ENCODE measurements around the gene SLC22A2.

Gene SLC22A2

DNA sequence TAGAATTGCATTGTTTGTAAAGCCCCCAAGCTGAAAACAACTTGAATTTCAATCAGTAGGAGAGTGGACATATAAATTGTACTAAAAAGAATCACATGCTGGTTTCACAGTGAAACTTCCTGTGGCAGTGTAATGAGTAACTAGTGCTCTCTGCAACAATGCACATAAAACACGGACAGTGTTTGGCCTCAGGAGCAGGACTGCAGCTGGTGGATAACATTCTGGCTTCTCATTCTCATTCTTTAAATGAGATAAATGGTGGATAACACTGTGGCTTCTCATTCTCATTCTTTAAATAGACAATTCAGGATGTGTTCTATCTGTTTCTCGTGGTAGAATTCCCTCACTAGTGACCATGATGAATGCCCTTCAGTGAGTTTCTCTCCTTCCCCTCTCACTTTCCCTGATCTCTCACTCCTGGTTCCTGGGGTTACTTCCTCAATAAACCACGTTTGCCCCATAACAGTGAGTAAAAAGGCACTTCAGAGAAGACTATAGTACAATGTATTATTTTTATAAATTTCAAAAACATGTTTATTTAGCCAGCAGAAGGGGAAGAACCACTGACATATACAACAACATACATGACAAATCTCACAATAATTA, 59.9 kb downstream of the SLC22A2 start (continued):
- TF ChIP-seq, protein P1, sequence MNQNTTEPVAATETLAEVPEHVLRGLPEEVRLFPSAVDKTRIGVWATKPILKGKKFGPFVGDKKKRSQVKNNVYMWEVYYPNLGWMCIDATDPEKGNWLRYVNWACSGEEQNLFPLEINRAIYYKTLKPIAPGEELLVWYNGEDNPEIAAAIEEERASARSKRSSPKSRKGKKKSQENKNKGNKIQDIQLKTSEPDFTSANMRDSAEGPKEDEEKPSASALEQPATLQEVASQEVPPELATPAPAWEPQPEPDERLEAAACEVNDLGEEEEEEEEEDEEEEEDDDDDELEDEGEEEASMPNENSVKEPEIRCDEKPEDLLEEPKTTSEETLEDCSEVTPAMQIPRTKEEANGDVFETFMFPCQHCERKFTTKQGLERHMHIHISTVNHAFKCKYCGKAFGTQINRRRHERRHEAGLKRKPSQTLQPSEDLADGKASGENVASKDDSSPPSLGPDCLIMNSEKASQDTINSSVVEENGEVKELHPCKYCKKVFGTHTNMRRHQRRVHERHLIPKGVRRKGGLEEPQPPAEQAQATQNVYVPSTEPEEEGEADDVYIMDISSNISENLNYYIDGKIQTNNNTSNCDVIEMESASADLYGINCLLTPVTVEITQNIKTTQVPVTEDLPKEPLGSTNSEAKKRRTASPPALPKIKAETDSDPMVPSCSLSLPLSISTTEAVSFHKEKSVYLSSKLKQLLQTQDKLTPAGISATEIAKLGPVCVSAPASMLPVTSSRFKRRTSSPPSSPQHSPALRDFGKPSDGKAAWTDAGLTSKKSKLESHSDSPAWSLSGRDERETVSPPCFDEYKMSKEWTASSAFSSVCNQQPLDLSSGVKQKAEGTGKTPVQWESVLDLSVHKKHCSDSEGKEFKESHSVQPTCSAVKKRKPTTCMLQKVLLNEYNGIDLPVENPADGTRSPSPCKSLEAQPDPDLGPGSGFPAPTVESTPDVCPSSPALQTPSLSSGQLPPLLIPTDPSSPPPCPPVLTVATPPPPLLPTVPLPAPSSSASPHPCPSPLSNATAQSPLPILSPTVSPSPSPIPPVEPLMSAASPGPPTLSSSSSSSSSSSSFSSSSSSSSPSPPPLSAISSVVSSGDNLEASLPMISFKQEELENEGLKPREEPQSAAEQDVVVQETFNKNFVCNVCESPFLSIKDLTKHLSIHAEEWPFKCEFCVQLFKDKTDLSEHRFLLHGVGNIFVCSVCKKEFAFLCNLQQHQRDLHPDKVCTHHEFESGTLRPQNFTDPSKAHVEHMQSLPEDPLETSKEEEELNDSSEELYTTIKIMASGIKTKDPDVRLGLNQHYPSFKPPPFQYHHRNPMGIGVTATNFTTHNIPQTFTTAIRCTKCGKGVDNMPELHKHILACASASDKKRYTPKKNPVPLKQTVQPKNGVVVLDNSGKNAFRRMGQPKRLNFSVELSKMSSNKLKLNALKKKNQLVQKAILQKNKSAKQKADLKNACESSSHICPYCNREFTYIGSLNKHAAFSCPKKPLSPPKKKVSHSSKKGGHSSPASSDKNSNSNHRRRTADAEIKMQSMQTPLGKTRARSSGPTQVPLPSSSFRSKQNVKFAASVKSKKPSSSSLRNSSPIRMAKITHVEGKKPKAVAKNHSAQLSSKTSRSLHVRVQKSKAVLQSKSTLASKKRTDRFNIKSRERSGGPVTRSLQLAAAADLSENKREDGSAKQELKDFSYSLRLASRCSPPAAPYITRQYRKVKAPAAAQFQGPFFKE (tag by site-specific recombination; IDR thresholded peaks at IDR 0.05; ENCODE audit: borderline replicate concordance) = no peak
- no peak for TF ChIP-seq TCF7L2 (IDR thresholded peaks at IDR 0.05; ENCODE audit: borderline replicate concordance, low read depth, low read length)

DNA sequence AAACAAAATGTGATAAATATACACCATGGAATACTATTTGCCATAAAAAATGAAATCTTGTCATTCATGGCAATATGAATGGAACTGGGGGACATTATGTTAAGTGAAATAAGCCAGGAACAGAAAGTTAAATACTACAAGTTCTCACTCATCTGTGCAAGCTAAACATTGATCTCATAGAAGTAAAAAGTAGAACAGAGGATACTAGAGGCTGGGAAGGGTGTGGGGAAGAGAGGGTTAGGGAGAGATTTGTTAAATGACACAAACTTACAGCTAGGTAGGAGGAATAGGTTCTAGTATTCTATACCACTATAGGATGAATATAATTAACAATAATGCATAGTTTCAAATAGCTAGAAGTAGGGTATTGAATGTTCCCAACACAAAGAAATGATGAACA, 61.0 kb downstream of the SLC22A2 start:
- Histone ChIP-seq H3K4me3 (ENCODE audit: low read depth, low read length) (no peak overlapping the region), H3K9me3 (ENCODE audit: control insufficient read depth, insufficient read depth, low read depth, low read length) (no peaks in the 10 kb centered on the region), H3K36me3 (ENCODE audit: control insufficient read depth in 2 of 2, insufficient read depth in 1 of 2, low read length in 2 of 2) (no peaks in the 10 kb centered on the region), H3K4me1 (ENCODE audit: control insufficient read depth, insufficient read depth, low read length) (no peaks in the 10 kb centered on the region), H3K27ac (ENCODE audit: extremely low read depth, low read depth, low read length) (no peak overlapping the region)
- TF ChIP-seq ZNF707 (tag by site-specific recombination; IDR thresholded peaks at IDR 0.05) = no peak
- no peak for TF ChIP-seq ZNF514 (tag by site-specific recombination; IDR thresholded peaks at IDR 0.05)
- TF ChIP-seq ZFP69B (tag by site-specific recombination; IDR thresholded peaks at IDR 0.05) = no peak
- no peak for TF ChIP-seq GLI2 (tag by site-specific recombination; IDR thresholded peaks at IDR 0.05; ENCODE audit: borderline replicate concordance, low read depth)
- no peak for TF ChIP-seq ZNF792 (tag by site-specific recombination; IDR thresholded peaks at IDR 0.05)
- ChIA-PET POLR2A (no interaction called here), CTCF (interaction anchor here (1.6 kb wide), 1 partner anchor 59 kb away, joined by 4 read pairs; no protein-coding TSS in a partner anchor)

- H3K4me3 ChIP-seq (ENCODE audit: low read depth, low read length) = no peak overlapping the region
- H3K27ac ChIP-seq (ENCODE audit: extremely low read depth, low read depth, low read length) = no peak overlapping the region
- H3K36me3 ChIP-seq (ENCODE audit: control insufficient read depth in 2 of 2, insufficient read depth in 1 of 2, low read length in 2 of 2) = no peaks in the 10 kb centered on the region
- TF ChIP-seq SETDB1 (IDR thresholded peaks at IDR 0.05; ENCODE audit: insufficient read length, low read length) (peak; percentile 32), ZNF132 (tag by site-specific recombination; IDR thresholded peaks at IDR 0.05; ENCODE audit: borderline replicate concordance) (no peak), ZNF280D (tag by site-specific recombination; IDR thresholded peaks at IDR 0.05) (no peak)
- TF ChIP-seq, protein P2, sequence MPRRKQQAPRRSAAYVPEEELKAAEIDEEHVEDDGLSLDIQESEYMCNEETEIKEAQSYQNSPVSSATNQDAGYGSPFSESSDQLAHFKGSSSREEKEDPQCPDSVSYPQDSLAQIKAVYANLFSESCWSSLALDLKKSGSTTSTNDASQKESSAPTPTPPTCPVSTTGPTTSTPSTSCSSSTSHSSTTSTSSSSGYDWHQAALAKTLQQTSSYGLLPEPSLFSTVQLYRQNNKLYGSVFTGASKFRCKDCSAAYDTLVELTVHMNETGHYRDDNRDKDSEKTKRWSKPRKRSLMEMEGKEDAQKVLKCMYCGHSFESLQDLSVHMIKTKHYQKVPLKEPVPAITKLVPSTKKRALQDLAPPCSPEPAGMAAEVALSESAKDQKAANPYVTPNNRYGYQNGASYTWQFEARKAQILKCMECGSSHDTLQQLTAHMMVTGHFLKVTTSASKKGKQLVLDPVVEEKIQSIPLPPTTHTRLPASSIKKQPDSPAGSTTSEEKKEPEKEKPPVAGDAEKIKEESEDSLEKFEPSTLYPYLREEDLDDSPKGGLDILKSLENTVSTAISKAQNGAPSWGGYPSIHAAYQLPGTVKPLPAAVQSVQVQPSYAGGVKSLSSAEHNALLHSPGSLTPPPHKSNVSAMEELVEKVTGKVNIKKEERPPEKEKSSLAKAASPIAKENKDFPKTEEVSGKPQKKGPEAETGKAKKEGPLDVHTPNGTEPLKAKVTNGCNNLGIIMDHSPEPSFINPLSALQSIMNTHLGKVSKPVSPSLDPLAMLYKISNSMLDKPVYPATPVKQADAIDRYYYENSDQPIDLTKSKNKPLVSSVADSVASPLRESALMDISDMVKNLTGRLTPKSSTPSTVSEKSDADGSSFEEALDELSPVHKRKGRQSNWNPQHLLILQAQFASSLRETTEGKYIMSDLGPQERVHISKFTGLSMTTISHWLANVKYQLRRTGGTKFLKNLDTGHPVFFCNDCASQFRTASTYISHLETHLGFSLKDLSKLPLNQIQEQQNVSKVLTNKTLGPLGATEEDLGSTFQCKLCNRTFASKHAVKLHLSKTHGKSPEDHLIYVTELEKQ (tag by site-specific recombination; IDR thresholded peaks at IDR 0.05; ENCODE audit: borderline replicate concordance) = no peak
- H3K4me1 ChIP-seq (ENCODE audit: control insufficient read depth, insufficient read depth, low read length) = no peaks in the 10 kb centered on the region
- ChIA-PET POLR2A (no interaction called here), CTCF (no interaction called here)
- no peaks in the 10 kb centered on the region for H3K9me3 ChIP-seq (ENCODE audit: control insufficient read depth, insufficient read depth, low read depth, low read length)
These were observed 63.8 kb downstream of the SLC22A2 start for GRCh38 chr6:160194808-160195207.
